B cell (primary cell): ENCODE measurements around the gene BCKDHA. TPM values are rescaled to one million over a fixed set of nuclear protein-coding genes. Genes with fewer than 3 reads are reported as not detected.

ENCODE experiments used
- ATAC-seq: fragments of 200-7000 bp; cut with Tn5 transposase; one replicate; pipeline ENCODE4 v1.10.0; 2021; ENCODE audit warnings: low read depth, mild to moderate bottlenecking, moderate number of reproducible peaks, moderate library complexity
- CTCF ChIA-PET: fragments of 350-600 bp; sonication (Branson Sonifier 250); formaldehyde crosslinking; loops from one replicate; lab custom pipeline; 2021; ENCODE audit warnings: antibody characterized with exemption, inconsistent platforms; lab: Charles Lee
- POLR2A ChIA-PET: fragments of 350-600 bp; sonication (Branson Sonifier 250); formaldehyde crosslinking; loops from one replicate; lab custom pipeline; 2021; ENCODE audit warnings: antibody characterized with exemption; lab: Charles Lee
- DNase-seq: peaks from one replicate; pipeline ENCODE4 v3.0.0; 2013
- H2AFZ ChIP-seq: 2 replicates; pipeline ENCODE4 v1.6.1; 2012; ENCODE audit warnings: mild to moderate bottlenecking, low read depth, low read length; ENCODE audit not compliant: insufficient read depth, poor library complexity, severe bottlenecking
- H3K27ac ChIP-seq, 2 donors: 1 replicate in 1 of 2; 2 replicates in 1 of 2; pipeline ENCODE4 v1.5.1; 2012 to 2013; ENCODE audit warnings: low read length in 2 of 2, mild to moderate bottlenecking in 2 of 2, moderate library complexity in 1 of 2
- H3K27me3 ChIP-seq, 4 experiments: fragments of 200-600 bp in 1 of 4; sonication (generic) in 1 of 4; replicated peaks in 1 of 4; 1 replicate in 2 of 4; 2 replicates in 2 of 4; pipeline versions ENCODE4 v1.6.1 to v1.7.0; 2013 to 2016; ENCODE audit warnings: low read length in 3 of 4, mild to moderate bottlenecking in 2 of 4, mixed read lengths in 1 of 4, moderate library complexity in 1 of 4; ENCODE audit not compliant: insufficient read depth in 4 of 4, control insufficient read depth in 3 of 4; ENCODE audit errors: control extremely low read depth in 1 of 4
- H3K36me3 ChIP-seq, 2 experiments: replicated peaks in 1 of 2; 1 replicate in 1 of 2; 2 replicates in 1 of 2; pipeline versions ENCODE4 v1.6.1 to v1.7.1; 2013; ENCODE audit warnings: low read length in 1 of 2; ENCODE audit not compliant: insufficient read depth in 2 of 2, control insufficient read depth in 1 of 2; ENCODE audit errors: control extremely low read depth in 1 of 2, extremely low read depth in 1 of 2
- H3K4me1 ChIP-seq, 2 donors: fragments of 200-600 bp in 1 of 2; sonication (generic) in 1 of 2; 1 replicate in 1 of 2; 2 replicates in 1 of 2; pipeline versions ENCODE4 v1.5.1 to v1.6.1; 2013 to 2017; ENCODE audit warnings: low read length in 2 of 2; ENCODE audit not compliant: control insufficient read depth in 2 of 2, insufficient read depth in 2 of 2
- H3K4me2 ChIP-seq: replicated peaks from 2 replicates; pipeline ENCODE3; 2012; ENCODE audit warnings: mild to moderate bottlenecking, low read depth, low read length; ENCODE audit not compliant: poor library complexity, severe bottlenecking
- H3K4me3 ChIP-seq, 5 experiments: fragments of 200-600 bp in 1 of 5; sonication (generic) in 1 of 5; 1 replicate in 3 of 5; 2 replicates in 2 of 5; pipeline versions ENCODE4 v1.5.1 to v1.7.0; 2011 to 2016; ENCODE audit warnings: low read length in 4 of 5, mild to moderate bottlenecking in 4 of 5, low read depth in 2 of 5, control low read depth in 1 of 5, moderate library complexity in 1 of 5; ENCODE audit not compliant: insufficient read depth in 1 of 5; ENCODE audit errors: control extremely low read depth in 1 of 5, extremely low read depth in 1 of 5
- H3K79me2 ChIP-seq: fragments of 200-600 bp; sonication (generic); one replicate; pipeline ENCODE4 v1.6.0; 2016; ENCODE audit warnings: low read length; ENCODE audit not compliant: control insufficient read depth, insufficient read depth
- H3K9ac ChIP-seq: fragments of 200-600 bp; sonication (generic); 2 replicates; pipeline ENCODE4 v1.6.1; 2017; ENCODE audit warnings: mild to moderate bottlenecking, low read length, moderate library complexity
- H3K9me3 ChIP-seq, 3 donors: one replicate each; pipeline versions ENCODE4 v1.6.1 to v1.7.1; 2013; ENCODE audit warnings: low read length in 2 of 3; ENCODE audit not compliant: control insufficient read depth in 2 of 3, insufficient read depth in 1 of 3; ENCODE audit errors: control extremely low read depth in 1 of 3
- H4K20me1 ChIP-seq: 2 replicates; pipeline ENCODE4 v1.6.0; 2012; ENCODE audit warnings: mild to moderate bottlenecking, low read length; ENCODE audit not compliant: insufficient read depth, control insufficient read depth, poor library complexity, severe bottlenecking
- H3K27ac Mint-ChIP-seq: one replicate; pipeline ENCODE4 v1.8.0; 2021; ENCODE audit warnings: mixed read lengths
- H3K27me3 Mint-ChIP-seq: one replicate; pipeline ENCODE4 v1.8.0; 2021; ENCODE audit warnings: mixed read lengths
- H3K4me1 Mint-ChIP-seq: one replicate; pipeline ENCODE4 v1.8.0; 2021; ENCODE audit warnings: mixed read lengths
- H3K4me3 Mint-ChIP-seq: one replicate; pipeline ENCODE4 v1.8.0; 2021; ENCODE audit warnings: mixed read lengths
- H3K9me3 Mint-ChIP-seq: one replicate; pipeline ENCODE4 v1.8.0; 2022; ENCODE audit warnings: mixed read lengths; ENCODE audit not compliant: insufficient read depth
- EZH2 ChIP-seq: IDR thresholded peaks from 2 replicates; pipeline ENCODE4 v1.6.1; 2012; ENCODE audit warnings: borderline replicate concordance, low read depth, mild to moderate bottlenecking, moderate library complexity, low read length; ENCODE audit not compliant: insufficient read depth, poor library complexity, severe bottlenecking
- WGBS: methylation state at CpG from one replicate; pipeline ENCODE4 v1.1.5; 2013; ENCODE audit warnings: missing lambda C conversion rate; ENCODE audit not compliant: insufficient coverage; 5-methylcytosine and 5-hydroxymethylcytosine counted together
- intact Hi-C: fragments of 100-400 bp; cut with micrococcal nuclease; formaldehyde crosslinking; loops from one replicate; pipeline ENCODE4 v1.10.0; 2022
- polyA plus RNA-seq: library from polyadenylated mRNA; depleted of rRNA; stranded (reverse); fragments of >200 nt; gene quantifications from 2 replicates; pipeline ENCODE4 v1.2.3, GENCODE V29; 2012
- total RNA-seq, 2 donors: library from RNA; stranded (reverse); fragments of 120-200 nt in 1 of 2; gene quantifications; 1 replicate in 1 of 2; 2 replicates in 1 of 2; pipeline versions ENCODE4 v1.2.3 to v1.2.4, GENCODE V29; 2013 to 2022
- TF ChIP-seq, protein P1 (sequence below): fragments of 200-600 bp; IDR thresholded peaks from one replicate; pipeline ENCODE4 v1.8.0; 2022; ENCODE audit warnings: antibody characterized with exemption, mild to moderate bottlenecking

BCKDHA gene
- total and polyA plus RNA-seq, 2 donors (not counting 1 experiment from before 2014, with no cell fraction given), result 20.6 to 39.7 TPM

DNA sequence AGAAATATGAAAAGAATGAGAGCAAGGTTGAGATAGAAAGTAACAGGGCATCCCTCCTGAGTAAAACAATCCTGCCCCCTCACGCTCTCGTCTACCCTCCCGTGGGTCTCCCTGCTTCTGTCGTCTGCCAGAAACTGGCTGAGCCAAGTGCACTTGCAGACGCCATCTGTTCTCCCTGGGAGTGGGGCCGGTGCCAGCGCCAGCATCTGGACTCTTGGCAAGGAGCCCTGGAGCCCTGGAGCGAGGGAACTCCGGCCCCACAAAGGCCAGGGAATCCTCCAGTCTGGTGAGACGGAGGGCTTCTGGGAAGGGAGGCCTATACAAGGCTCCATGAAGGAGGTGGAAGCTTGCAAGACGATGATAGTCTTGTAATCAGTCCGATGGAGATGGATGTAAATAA lies 23.6 kb upstream of the BCKDHA start:
- Mint-ChIP-seq H3K27me3 (no peaks in the 10 kb centered on the region), H3K4me3 (no peak overlapping the region), H3K27ac (no peak overlapping the region), H3K9me3 (no peaks in the 10 kb centered on the region), H3K4me1 (peaks cover 23% of the 10 kb centered on the region)
- Histone ChIP-seq H2AFZ (no peak overlapping the region), H3K79me2 (peaks cover 20% of the 10 kb centered on the region), H3K4me2 (no peak overlapping the region), H3K36me3 (no peaks in the 10 kb centered on the region), H3K4me3 (no peak overlapping the region), H3K9me3 (no peaks in the 10 kb centered on the region), H3K27ac (no peak overlapping the region), H3K9ac (no peak overlapping the region), H3K4me1 (peaks cover 12 to 24% of the 10 kb centered on the region in 2 donors), H4K20me1 (no peaks in the 10 kb centered on the region), H3K27me3 (no peaks in the 10 kb centered on the region)
- intact Hi-C loops, result no loop called here
- DNase-seq (no peak), ATAC-seq (no peak)
- TF ChIP-seq EZH2, result no peak
- TF ChIP-seq, protein P1, sequence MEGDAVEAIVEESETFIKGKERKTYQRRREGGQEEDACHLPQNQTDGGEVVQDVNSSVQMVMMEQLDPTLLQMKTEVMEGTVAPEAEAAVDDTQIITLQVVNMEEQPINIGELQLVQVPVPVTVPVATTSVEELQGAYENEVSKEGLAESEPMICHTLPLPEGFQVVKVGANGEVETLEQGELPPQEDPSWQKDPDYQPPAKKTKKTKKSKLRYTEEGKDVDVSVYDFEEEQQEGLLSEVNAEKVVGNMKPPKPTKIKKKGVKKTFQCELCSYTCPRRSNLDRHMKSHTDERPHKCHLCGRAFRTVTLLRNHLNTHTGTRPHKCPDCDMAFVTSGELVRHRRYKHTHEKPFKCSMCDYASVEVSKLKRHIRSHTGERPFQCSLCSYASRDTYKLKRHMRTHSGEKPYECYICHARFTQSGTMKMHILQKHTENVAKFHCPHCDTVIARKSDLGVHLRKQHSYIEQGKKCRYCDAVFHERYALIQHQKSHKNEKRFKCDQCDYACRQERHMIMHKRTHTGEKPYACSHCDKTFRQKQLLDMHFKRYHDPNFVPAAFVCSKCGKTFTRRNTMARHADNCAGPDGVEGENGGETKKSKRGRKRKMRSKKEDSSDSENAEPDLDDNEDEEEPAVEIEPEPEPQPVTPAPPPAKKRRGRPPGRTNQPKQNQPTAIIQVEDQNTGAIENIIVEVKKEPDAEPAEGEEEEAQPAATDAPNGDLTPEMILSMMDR, result no peak
- POLR2A ChIA-PET, result no interaction called here
- CTCF ChIA-PET, result no interaction called here
- WGBS, result 98% methylated on average over 7 of the region's 12 CpGs

DNA sequence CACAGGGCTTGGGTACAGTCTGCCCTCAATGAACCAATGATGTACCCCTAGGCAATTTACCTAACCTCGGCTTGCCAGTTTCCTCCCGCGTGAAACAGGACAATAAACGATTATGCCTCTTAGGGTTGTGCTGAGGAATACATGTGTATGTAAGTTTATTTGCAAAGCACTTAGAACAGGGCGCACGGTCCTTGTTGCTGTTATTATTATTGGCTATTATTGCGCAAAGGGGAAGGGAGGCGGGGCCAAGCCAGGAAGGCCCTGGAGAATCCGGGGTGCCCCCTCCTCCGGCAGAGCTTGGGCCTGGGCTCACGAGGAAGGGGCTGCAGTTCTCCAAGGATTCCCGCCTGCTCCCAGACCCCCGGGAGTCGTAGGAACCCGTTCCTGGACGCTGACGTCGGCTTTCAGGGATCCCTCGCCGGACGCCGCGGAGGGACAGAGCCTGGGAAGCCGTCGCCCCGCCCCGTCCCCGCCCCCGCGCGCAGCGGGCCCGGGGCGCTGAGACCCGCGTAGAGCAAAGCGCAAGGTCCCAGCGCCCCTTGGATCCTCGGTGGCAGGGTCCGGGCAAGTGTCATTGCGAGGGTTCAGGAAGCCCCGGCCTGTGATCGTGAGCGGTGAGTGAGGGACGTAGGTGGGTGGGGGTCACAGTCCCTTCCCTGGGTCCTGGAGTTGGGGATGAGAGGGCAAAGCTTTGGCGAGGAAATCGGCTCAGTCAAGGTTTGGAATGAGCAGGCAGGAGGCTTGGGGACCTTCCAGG lies 21.2 kb upstream of the BCKDHA start, which contains the start of gene TMEM91:
TSS of gene TMEM91 (plus strand) at position 293 of the 757 bp plus-strand sequence. CDS start 1,777 bp downstream, outside the sequence.
- peak within 1 kb of the TSS; percentile 48 to 67 (median 60) for H3K4me3 ChIP-seq
- peak within 1 kb of the TSS; percentile 79 for H2AFZ ChIP-seq
- intact Hi-C loops, result no loop called here
- DNase-seq, result no peak
- H3K27ac ChIP-seq, result no peak within 1 kb of the TSS
- no peaks in the 10 kb centered on the region for H3K27me3 ChIP-seq
- H3K9me3 ChIP-seq, result no peaks in the 10 kb centered on the region
- H4K20me1 ChIP-seq, result no peaks in the 10 kb centered on the region
- peak within 1 kb of the TSS; percentile 39 for H3K27ac Mint-ChIP-seq
- peaks cover 12 to 24% of the 10 kb centered on the region in 2 donors for H3K4me1 ChIP-seq
- peaks cover 23% of the 10 kb centered on the region for H3K4me1 Mint-ChIP-seq
- H3K9ac ChIP-seq, result peak within 1 kb of the TSS; percentile 59
- no peaks in the 10 kb centered on the region for H3K27me3 Mint-ChIP-seq
- TF ChIP-seq EZH2, result no peak
- TF ChIP-seq, protein P1, result no peak
- H3K36me3 ChIP-seq, result no peaks in the 10 kb centered on the region
- CTCF ChIA-PET, result interaction anchor here (0.7 kb wide), 1 partner anchor 11 kb away, joined by 3 read pairs; no protein-coding TSS in a partner anchor
- H3K4me3 Mint-ChIP-seq, result peak within 1 kb of the TSS; percentile 71
- ATAC-seq, result peak; percentile 34
- 9% methylated on average over 44 of the region's 47 CpGs for WGBS
- peak within 1 kb of the TSS; percentile 82 for H3K4me2 ChIP-seq
- no peaks in the 10 kb centered on the region for H3K9me3 Mint-ChIP-seq
- H3K79me2 ChIP-seq, result peaks cover 13% of the 10 kb centered on the region
- POLR2A ChIA-PET, result no interaction called here
